Measurements from ENCODE around the gene LMAN2. TPM values are rescaled to one million over a fixed set of nuclear protein-coding genes. Genes with fewer than 3 reads are reported as not detected.
A peak's percentile ranks its signal among the peaks of the same experiment; 100 is the strongest.
"Not testable (repeated sequence)": the region's sequence is repeated elsewhere in the genome, so short reads cannot be mapped to it uniquely, and the experiment has no call there.

Gene LMAN2
- polyA plus RNA-seq, 1 donor = 161 TPM

GRCh38 chr5:177344891-177345290, 6.6 kb downstream of the LMAN2 start:
- no CpG with 5 or more reads among the region's 6 CpGs for WGBS (ENCODE audit: insufficient coverage, low lambda C conversion rate)
- Histone ChIP-seq H3K9me3 (ENCODE audit: control insufficient read depth, low read depth, low read length) (no peaks in the 10 kb centered on the region), H3K4me1 (ENCODE audit: control insufficient read depth, insufficient read depth, low read length) (peaks cover 2% of the 10 kb centered on the region), H3K4me3 (ENCODE audit: low read length) (no peak overlapping the region), H3K36me3 (ENCODE audit: control insufficient read depth, insufficient read depth, low read length) (peaks cover 36% of the 10 kb centered on the region), H3K27me3 (ENCODE audit: control insufficient read depth, insufficient read depth, low read length) (no peaks in the 10 kb centered on the region), H3K27ac (ENCODE audit: low read length) (no peak overlapping the region)
- DNase-seq = no peak

GRCh38 chr5:177343777-177344176, 7.7 kb downstream of the LMAN2 start:
- no peak for DNase-seq
- H3K36me3 ChIP-seq (ENCODE audit: control insufficient read depth, insufficient read depth, low read length) = peaks cover 38% of the 10 kb centered on the region
- H3K9me3 ChIP-seq (ENCODE audit: control insufficient read depth, low read depth, low read length) = no peaks in the 10 kb centered on the region
- no peaks in the 10 kb centered on the region for H3K27me3 ChIP-seq (ENCODE audit: control insufficient read depth, insufficient read depth, low read length)
- H3K27ac ChIP-seq (ENCODE audit: low read length) = no peak overlapping the region
- H3K4me1 ChIP-seq (ENCODE audit: control insufficient read depth, insufficient read depth, low read length) = no peaks in the 10 kb centered on the region
- WGBS (ENCODE audit: insufficient coverage, low lambda C conversion rate) = no CpG with 5 or more reads among the region's 6 CpGs
- H3K4me3 ChIP-seq (ENCODE audit: low read length) = no peak overlapping the region

GRCh38 chr5:177343000-177343399, 8.5 kb downstream of the LMAN2 start:
- not testable (repeated sequence) for DNase-seq; H3K9me3 ChIP-seq (ENCODE audit: control insufficient read depth, low read depth, low read length); H3K27me3 ChIP-seq (ENCODE audit: control insufficient read depth, insufficient read depth, low read length); H3K4me1 ChIP-seq (ENCODE audit: control insufficient read depth, insufficient read depth, low read length); H3K27ac ChIP-seq (ENCODE audit: low read length); H3K4me3 ChIP-seq (ENCODE audit: low read length)
- WGBS (ENCODE audit: insufficient coverage, low lambda C conversion rate) = 90% methylated on average over 2 of the region's 14 CpGs
- peaks cover 46% of the 10 kb centered on the region for H3K36me3 ChIP-seq (ENCODE audit: control insufficient read depth, insufficient read depth, low read length)

GRCh38 chr5:177339107-177339638, 12.3 kb downstream of the LMAN2 start:
- H3K27ac ChIP-seq (ENCODE audit: low read length) = no peak overlapping the region
- WGBS (ENCODE audit: insufficient coverage, low lambda C conversion rate) = no CpG with 5 or more reads among the region's 11 CpGs
- H3K4me1 ChIP-seq (ENCODE audit: control insufficient read depth, insufficient read depth, low read length) = no peaks in the 10 kb centered on the region
- peaks cover 69% of the 10 kb centered on the region for H3K36me3 ChIP-seq (ENCODE audit: control insufficient read depth, insufficient read depth, low read length)
- H3K4me3 ChIP-seq (ENCODE audit: low read length) = no peak overlapping the region
- H3K9me3 ChIP-seq (ENCODE audit: control insufficient read depth, low read depth, low read length) = no peaks in the 10 kb centered on the region
- DNase-seq = no peak
- no peaks in the 10 kb centered on the region for H3K27me3 ChIP-seq (ENCODE audit: control insufficient read depth, insufficient read depth, low read length)

- no CpG with 5 or more reads among the region's 22 CpGs for WGBS (ENCODE audit: insufficient coverage, low lambda C conversion rate)
- no peak overlapping the region for H3K4me3 ChIP-seq (ENCODE audit: low read length)
- no peaks in the 10 kb centered on the region for H3K27me3 ChIP-seq (ENCODE audit: control insufficient read depth, insufficient read depth, low read length)
- H3K27ac ChIP-seq (ENCODE audit: low read length) = no peak overlapping the region
- no peaks in the 10 kb centered on the region for H3K9me3 ChIP-seq (ENCODE audit: control insufficient read depth, low read depth, low read length)
- H3K36me3 ChIP-seq (ENCODE audit: control insufficient read depth, insufficient read depth, low read length) = peaks cover 74% of the 10 kb centered on the region
- DNase-seq = no peak
- no peaks in the 10 kb centered on the region for H3K4me1 ChIP-seq (ENCODE audit: control insufficient read depth, insufficient read depth, low read length)
Observed at GRCh38 chr5:177338251-177339106, 13.0 kb downstream of the LMAN2 start.

- WGBS (ENCODE audit: insufficient coverage, low lambda C conversion rate) = no CpG with 5 or more reads among the region's 36 CpGs
- H3K4me3 ChIP-seq (ENCODE audit: low read length) = no peak overlapping the region
- H3K27ac ChIP-seq (ENCODE audit: low read length) = no peak overlapping the region
- H3K4me1 ChIP-seq (ENCODE audit: control insufficient read depth, insufficient read depth, low read length) = no peaks in the 10 kb centered on the region
- H3K27me3 ChIP-seq (ENCODE audit: control insufficient read depth, insufficient read depth, low read length) = no peaks in the 10 kb centered on the region
- peaks cover 86% of the 10 kb centered on the region for H3K36me3 ChIP-seq (ENCODE audit: control insufficient read depth, insufficient read depth, low read length)
- H3K9me3 ChIP-seq (ENCODE audit: control insufficient read depth, low read depth, low read length) = no peaks in the 10 kb centered on the region
- DNase-seq = no peak
Observed at GRCh38 chr5:177336603-177337494, 14.6 kb downstream of the LMAN2 start.

GRCh38 chr5:177336112-177336511, 15.4 kb downstream of the LMAN2 start:
- Histone ChIP-seq H3K4me3 (ENCODE audit: low read length) (no peak overlapping the region), H3K27ac (ENCODE audit: low read length) (no peak overlapping the region), H3K27me3 (ENCODE audit: control insufficient read depth, insufficient read depth, low read length) (no peaks in the 10 kb centered on the region), H3K4me1 (ENCODE audit: control insufficient read depth, insufficient read depth, low read length) (no peaks in the 10 kb centered on the region), H3K9me3 (ENCODE audit: control insufficient read depth, low read depth, low read length) (no peaks in the 10 kb centered on the region), H3K36me3 (ENCODE audit: control insufficient read depth, insufficient read depth, low read length) (peaks cover 89% of the 10 kb centered on the region)
- peak in 1 of 2 donors; percentile 24 for DNase-seq
- no CpG with 5 or more reads among the region's 12 CpGs for WGBS (ENCODE audit: insufficient coverage, low lambda C conversion rate)

GRCh38 chr5:177335701-177336065, 15.8 kb downstream of the LMAN2 start:
- no peaks in the 10 kb centered on the region for H3K9me3 ChIP-seq (ENCODE audit: control insufficient read depth, low read depth, low read length)
- H3K4me1 ChIP-seq (ENCODE audit: control insufficient read depth, insufficient read depth, low read length) = no peaks in the 10 kb centered on the region
- no peak overlapping the region for H3K4me3 ChIP-seq (ENCODE audit: low read length)
- peaks cover 94% of the 10 kb centered on the region for H3K36me3 ChIP-seq (ENCODE audit: control insufficient read depth, insufficient read depth, low read length)
- H3K27me3 ChIP-seq (ENCODE audit: control insufficient read depth, insufficient read depth, low read length) = no peaks in the 10 kb centered on the region
- no peak overlapping the region for H3K27ac ChIP-seq (ENCODE audit: low read length)
- no CpG with 5 or more reads among the region's 7 CpGs for WGBS (ENCODE audit: insufficient coverage, low lambda C conversion rate)
- DNase-seq = no peak

GRCh38 chr5:177334781-177335700, 16.4 kb downstream of the LMAN2 start:
- Histone ChIP-seq H3K36me3 (ENCODE audit: control insufficient read depth, insufficient read depth, low read length) (peaks cover 97% of the 10 kb centered on the region), H3K27me3 (ENCODE audit: control insufficient read depth, insufficient read depth, low read length) (no peaks in the 10 kb centered on the region), H3K4me3 (ENCODE audit: low read length) (no peak overlapping the region), H3K27ac (ENCODE audit: low read length) (no peak overlapping the region), H3K4me1 (ENCODE audit: control insufficient read depth, insufficient read depth, low read length) (no peaks in the 10 kb centered on the region), H3K9me3 (ENCODE audit: control insufficient read depth, low read depth, low read length) (no peaks in the 10 kb centered on the region)
- no peak for DNase-seq
- 80% methylated on average over 1 of the region's 21 CpGs for WGBS (ENCODE audit: insufficient coverage, low lambda C conversion rate)

All from large intestine (tissue), 3 donors.